Small intestine (tissue), 7 donors: ENCODE results near the gene UPF1. TPM values are rescaled to one million over a fixed set of nuclear protein-coding genes. Genes with fewer than 3 reads are reported as not detected.

Source experiments
- DNase-seq, 2 donors: peaks; one replicate each; pipeline versions ENCODE4 v3.0.0 to v3.0.0-alpha.2; 2013
- FAIRE-seq: peaks from 2 replicates; lab custom pipeline; 2012; peaks lifted over from hg19 to GRCh38; lab: Jason Lieb, UNC
- H3K27ac ChIP-seq, 3 donors: one replicate each; pipeline ENCODE4 v1.5.1; 2013; ENCODE audit warnings: low read length in 2 of 3, mild to moderate bottlenecking in 2 of 3, control low read depth in 1 of 3, inconsistent platforms in 1 of 3, low read depth in 1 of 3, moderate library complexity in 1 of 3
- H3K27me3 ChIP-seq, 3 donors: one replicate each; pipeline ENCODE4 v1.6.1; 2013; ENCODE audit warnings: low read length in 3 of 3, inconsistent platforms in 1 of 3; ENCODE audit not compliant: control insufficient read depth in 3 of 3, insufficient read depth in 3 of 3
- H3K36me3 ChIP-seq, 3 donors: one replicate each; pipeline ENCODE4 v1.6.1; 2013; ENCODE audit warnings: low read length in 3 of 3, inconsistent platforms in 1 of 3, low read depth in 1 of 3, mild to moderate bottlenecking in 1 of 3, moderate library complexity in 1 of 3; ENCODE audit not compliant: control insufficient read depth in 3 of 3, insufficient read depth in 2 of 3
- H3K4me1 ChIP-seq, 3 donors: one replicate each; pipeline ENCODE4 v1.6.1; 2013; ENCODE audit warnings: low read length in 2 of 3, inconsistent platforms in 1 of 3, low read depth in 1 of 3, mild to moderate bottlenecking in 1 of 3, moderate library complexity in 1 of 3; ENCODE audit not compliant: control insufficient read depth in 3 of 3, insufficient read depth in 2 of 3
- H3K4me3 ChIP-seq, 3 donors: one replicate each; pipeline ENCODE4 v1.5.1; 2013; ENCODE audit warnings: low read length in 3 of 3, control low read depth in 1 of 3, inconsistent platforms in 1 of 3, low read depth in 1 of 3, mild to moderate bottlenecking in 1 of 3, moderate library complexity in 1 of 3
- H3K9me3 ChIP-seq, 2 donors: one replicate each; pipeline ENCODE4 v1.6.1; 2013; ENCODE audit warnings: low read depth in 1 of 2, low read length in 1 of 2; ENCODE audit not compliant: control insufficient read depth in 2 of 2, insufficient read depth in 1 of 2
- WGBS, 3 donors: extraction: QIAGEN DNeasy Blood & Tissue Kit; methylation state at CpG; one replicate each; pipeline ENCODE4 v1.1.7; 2013; 5-methylcytosine and 5-hydroxymethylcytosine counted together
- polyA plus RNA-seq, 4 donors: library from polyadenylated mRNA; stranded (reverse) in 3 of 4; unstranded in 1 of 4; fragments of 200-250 nt in 3 of 4; fragments of 120-200 nt in 1 of 4; gene quantifications; one replicate each; pipeline versions ENCODE4 v1.2.1 to v1.2.3, GENCODE V29; 2013
- donor health status: healthy with polysubstance abuse.
- donor health status: control.
- donor health status: control.
- donor health status: Bipolar disorder and iron deficiency.
- donor health status: healthy.

Gene UPF1
- polyA plus RNA-seq, 4 donors = 37.6 to 55.1 (median 41.8) TPM

DNA sequence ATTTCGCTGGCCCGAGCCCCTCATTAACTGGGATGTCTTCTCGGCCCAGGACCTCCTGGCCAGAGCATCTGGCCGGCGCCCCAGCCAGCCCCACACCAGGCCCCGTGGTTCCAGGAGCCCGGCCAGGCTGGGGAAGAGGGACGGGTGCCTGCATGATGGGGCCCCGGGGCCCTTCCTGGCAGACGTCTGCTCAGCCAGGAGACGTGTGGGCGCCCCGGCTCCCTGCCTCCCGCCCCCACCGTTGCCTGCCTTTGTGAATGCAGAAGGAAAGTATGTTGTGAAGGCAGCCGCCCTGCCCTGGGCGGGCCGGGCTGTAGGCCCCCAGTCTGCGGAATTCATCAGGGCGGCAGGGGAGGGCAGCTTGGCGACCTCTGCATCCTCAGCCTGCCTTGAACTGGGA is 36.2 kb upstream of the UPF1 start:
- H3K4me1 ChIP-seq = peaks cover 0 to 43% (median 0%) of the 10 kb centered on the region in 3 donors
- peaks cover 8 to 32% (median 31%) of the 10 kb centered on the region in 3 donors for H3K27me3 ChIP-seq
- WGBS, 3 donors = 13 to 16% (median 15%) methylated on average over 19 to 21 of the region's 21 CpGs
- no peak overlapping the region for H3K27ac ChIP-seq
- no peaks in the 10 kb centered on the region for H3K9me3 ChIP-seq
- H3K36me3 ChIP-seq = no peaks in the 10 kb centered on the region
- FAIRE-seq = no peak
- H3K4me3 ChIP-seq = no peak overlapping the region
- peak in 1 of 2 donors; percentile 52 for DNase-seq

DNA sequence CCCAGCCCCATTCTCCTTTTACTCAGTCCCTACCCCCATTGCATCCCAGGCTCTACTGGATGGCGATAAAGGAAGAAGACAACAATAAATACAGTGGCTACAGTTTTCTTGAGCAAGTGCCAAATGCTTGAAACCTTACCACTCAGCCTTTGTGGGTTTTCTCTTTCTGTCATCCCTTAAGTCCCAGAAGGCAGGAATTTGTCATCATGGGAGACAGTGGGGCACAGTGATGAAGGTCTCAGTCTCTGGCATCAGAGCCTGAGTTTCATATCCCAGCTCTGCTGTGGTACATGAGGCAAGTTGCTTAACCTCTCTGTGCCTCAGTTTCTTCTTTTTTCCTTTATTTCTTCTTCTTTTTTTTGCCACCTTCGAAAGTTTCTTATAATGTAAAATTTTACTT is 35.5 kb upstream of the UPF1 start:
- Histone ChIP-seq H3K27me3 (peaks cover under 1 to 25% (median 24%) of the 10 kb centered on the region in 3 donors), H3K36me3 (no peaks in the 10 kb centered on the region), H3K9me3 (no peaks in the 10 kb centered on the region), H3K27ac (no peak overlapping the region), H3K4me3 (no peak overlapping the region), H3K4me1 (peaks cover 0 to 36% (median 0%) of the 10 kb centered on the region in 3 donors)
- no peak for FAIRE-seq
- DNase-seq = no peak
- 46 to 70% (median 55%) methylated on average over 2 of the region's 2 CpGs for WGBS, 3 donors

DNA sequence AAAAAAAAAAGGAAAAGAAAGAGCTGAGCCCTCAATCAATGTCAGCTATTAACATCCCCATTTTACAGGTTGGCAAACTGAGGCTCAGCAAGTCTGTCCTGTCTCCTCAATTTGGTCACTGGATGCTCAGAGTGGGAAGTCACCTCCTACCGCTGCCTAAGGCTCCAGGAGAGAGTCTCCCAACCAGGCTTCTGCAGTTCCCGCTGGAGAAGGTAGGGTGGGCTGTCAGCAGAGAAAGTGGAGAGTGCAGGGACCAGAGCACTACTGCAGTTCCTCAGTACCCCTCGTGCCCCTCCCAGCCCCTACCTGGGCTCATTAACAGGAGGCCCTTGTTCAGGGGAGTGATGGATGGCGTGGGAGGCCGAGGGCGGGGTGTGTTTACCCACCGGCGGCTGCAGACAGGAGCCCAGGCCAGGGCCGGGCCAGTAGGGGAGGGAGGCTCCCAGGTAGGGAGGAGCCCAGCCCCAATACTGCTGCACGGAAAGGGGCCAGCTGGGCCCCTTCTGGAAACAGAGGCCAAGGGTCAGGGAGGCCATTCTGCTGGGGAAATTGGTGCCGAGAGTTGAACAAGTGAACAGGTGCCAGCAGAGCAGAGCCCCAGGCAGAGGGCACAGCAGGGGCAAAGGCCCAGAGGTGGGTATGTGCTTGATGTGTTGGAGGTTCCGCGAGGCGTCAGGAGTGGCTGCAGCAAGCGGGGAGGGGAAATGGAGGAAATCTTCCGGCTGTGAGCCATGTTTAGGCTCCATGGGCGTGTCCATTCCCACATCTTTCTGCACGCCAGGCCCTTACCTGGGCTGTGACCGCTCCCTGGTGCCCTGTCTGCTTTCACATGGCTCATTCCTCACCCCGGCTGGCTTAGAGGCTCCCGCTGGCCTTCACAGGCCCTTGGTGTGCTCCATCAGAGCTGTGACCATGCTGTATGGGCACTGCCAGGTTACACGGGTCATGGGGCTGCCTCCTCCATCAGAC is 33.1 kb upstream of the UPF1 start:
- 13 to 36% (median 34%) methylated on average over 19 to 22 of the region's 22 CpGs for WGBS, 3 donors
- H3K27me3 ChIP-seq = peaks cover 0 to 12% (median under 1%) of the 10 kb centered on the region in 3 donors
- H3K4me3 ChIP-seq = peak overlapping the region in 1 of 3 donors; percentile 43
- H3K36me3 ChIP-seq = no peaks in the 10 kb centered on the region
- peak; percentile 20 to 92 for DNase-seq
- H3K4me1 ChIP-seq = peaks cover 0 to 35% (median 0%) of the 10 kb centered on the region in 3 donors
- peak overlapping the region in 1 of 3 donors; percentile 62 for H3K27ac ChIP-seq
- no peak for FAIRE-seq
- no peaks in the 10 kb centered on the region for H3K9me3 ChIP-seq

DNA sequence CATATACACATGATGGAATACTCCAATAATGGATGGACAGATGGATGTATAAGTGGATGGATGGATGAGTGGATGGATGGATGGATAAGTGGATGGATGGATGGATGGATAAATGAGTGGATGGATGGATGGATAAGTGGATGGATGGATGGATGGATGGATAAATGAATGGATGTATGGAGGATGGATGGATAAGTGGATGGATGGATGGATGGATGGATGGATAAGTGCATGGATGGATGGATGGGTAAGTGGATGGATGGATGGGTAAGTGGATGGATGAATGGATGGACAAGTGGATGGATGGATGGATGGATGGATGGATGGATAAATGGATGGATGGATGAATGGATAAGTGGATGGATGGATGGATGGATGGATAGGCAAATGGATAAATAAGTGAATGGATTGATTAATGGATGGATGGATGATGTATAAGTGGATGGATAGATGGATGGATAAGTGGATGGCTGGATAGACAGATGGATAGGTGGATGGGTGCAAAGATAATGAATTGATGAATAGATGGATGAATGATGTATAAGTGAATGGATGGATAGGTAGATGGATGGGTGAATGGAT is 32.3 kb upstream of the UPF1 start:
- H3K9me3 ChIP-seq = no peaks in the 10 kb centered on the region
- no peak for FAIRE-seq
- H3K4me1 ChIP-seq = peaks cover 0 to 35% (median 0%) of the 10 kb centered on the region in 3 donors
- no peaks in the 10 kb centered on the region for H3K36me3 ChIP-seq
- peak overlapping the region in 1 of 3 donors; percentile 62 for H3K27ac ChIP-seq
- no peak for DNase-seq
- H3K27me3 ChIP-seq = peaks cover 0 to 12% (median 0%) of the 10 kb centered on the region in 3 donors
- H3K4me3 ChIP-seq = peak overlapping the region in 1 of 3 donors; percentile 43

DNA sequence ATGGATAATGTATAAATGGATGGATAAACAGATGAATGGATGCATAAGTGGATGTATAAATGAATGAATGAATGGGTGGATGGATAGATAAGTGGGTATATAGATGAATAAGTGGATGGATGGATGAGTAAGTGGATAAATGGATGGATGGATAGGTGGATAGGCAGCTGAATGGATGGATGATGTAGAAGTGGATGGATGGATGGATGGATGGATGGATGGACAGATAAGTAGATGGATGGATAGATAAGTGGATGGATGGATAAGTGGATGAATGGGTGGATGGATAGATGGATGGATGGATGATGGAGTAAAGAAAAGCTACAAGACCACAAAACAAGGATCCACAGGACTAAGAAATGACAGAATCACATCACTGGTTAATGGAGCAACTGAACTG is 31.7 kb upstream of the UPF1 start:
- DNase-seq (no peak), FAIRE-seq (no peak)
- Histone ChIP-seq H3K4me1 (peaks cover 0 to 35% (median 0%) of the 10 kb centered on the region in 3 donors), H3K36me3 (no peaks in the 10 kb centered on the region), H3K9me3 (no peaks in the 10 kb centered on the region), H3K27me3 (peaks cover 0 to 12% (median 0%) of the 10 kb centered on the region in 3 donors), H3K27ac (no peak overlapping the region), H3K4me3 (no peak overlapping the region)

DNA sequence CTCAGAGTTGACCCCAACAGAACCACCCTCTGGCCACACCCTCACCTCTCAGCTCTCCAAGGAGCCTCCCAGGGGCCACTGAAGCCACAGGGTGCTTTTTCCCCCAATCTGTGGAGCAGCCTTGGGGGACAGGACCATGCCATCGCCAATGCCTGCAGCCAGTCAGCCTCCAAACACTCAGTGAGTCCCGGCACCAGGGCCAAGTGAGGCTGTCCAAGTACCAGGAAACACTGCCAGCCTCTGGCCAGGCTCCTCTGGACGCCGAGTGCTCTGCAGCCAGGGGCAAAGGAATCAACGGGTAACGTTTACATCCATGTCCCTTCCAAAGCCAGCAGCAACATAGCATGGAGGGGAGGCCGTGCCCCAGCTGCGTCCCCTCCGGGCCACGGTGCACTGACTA is 31.1 kb upstream of the UPF1 start:
- H3K4me1 ChIP-seq = peaks cover 0 to 31% (median 0%) of the 10 kb centered on the region in 3 donors
- no peaks in the 10 kb centered on the region for H3K36me3 ChIP-seq
- no peak for DNase-seq
- WGBS, 3 donors = 70 to 86% (median 77%) methylated on average over 10 of the region's 10 CpGs
- H3K27ac ChIP-seq = no peak overlapping the region
- no peak overlapping the region for H3K4me3 ChIP-seq
- H3K27me3 ChIP-seq = peaks cover 0 to 12% (median 0%) of the 10 kb centered on the region in 3 donors
- H3K9me3 ChIP-seq = no peaks in the 10 kb centered on the region
- no peak for FAIRE-seq

DNA sequence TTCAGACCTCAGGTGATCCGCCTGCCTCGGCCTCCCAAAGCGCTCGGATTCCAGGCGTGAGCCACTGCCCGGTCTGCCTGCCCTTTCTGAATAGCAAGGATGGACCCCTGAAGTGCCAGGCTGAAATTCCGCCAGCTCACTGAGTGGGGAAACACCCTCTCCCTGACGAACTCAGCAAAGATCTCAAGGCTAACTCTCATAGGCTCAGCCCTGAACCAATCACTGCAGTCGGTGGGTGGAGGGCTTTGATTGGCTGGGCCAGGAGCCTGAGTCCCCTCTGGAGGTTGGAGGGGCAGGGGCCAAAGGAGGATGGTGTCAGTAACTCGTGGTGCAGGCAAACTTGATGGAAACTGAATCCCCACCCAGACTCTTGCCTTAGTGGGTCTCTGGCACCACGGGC is 29.4 kb upstream of the UPF1 start:
- FAIRE-seq (no peak), DNase-seq (no peak)
- Histone ChIP-seq H3K27ac (no peak overlapping the region), H3K27me3 (peaks cover 0 to 10% (median 0%) of the 10 kb centered on the region in 3 donors), H3K9me3 (no peaks in the 10 kb centered on the region), H3K4me1 (peaks cover 0 to 18% (median 0%) of the 10 kb centered on the region in 3 donors), H3K4me3 (no peak overlapping the region), H3K36me3 (no peaks in the 10 kb centered on the region)
- 72 to 78% (median 72%) methylated on average over 11 of the region's 11 CpGs for WGBS, 3 donors

DNA sequence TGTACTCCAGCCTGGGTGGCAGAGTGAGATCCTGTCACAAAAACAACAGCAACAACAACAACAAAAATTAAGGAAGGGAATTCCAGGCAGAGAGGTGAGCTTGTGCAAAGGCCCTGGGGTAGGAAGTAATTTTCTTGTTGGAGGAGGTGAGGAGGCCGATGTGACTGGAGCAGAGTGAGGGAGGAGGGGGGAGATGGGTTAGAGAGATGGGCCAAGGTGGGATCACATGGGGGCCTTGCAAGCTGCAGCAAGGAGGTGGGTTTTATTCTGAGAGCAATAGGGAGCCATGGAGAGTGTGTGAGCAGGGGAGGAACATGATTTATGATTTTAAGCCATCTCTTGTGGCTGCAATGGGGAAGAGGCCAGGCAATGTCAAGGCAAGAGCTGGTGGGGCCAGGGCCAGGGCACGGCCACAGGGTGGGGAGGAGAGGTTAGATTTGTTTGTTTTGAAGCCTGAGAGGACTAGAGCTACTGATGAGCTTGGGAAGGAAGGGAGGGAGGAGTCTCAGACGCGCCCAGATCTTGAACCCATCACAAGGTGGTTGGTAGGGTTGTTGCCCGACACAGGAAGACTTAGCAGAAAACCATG is 28.1 kb upstream of the UPF1 start:
- no peak for FAIRE-seq
- H3K4me3 ChIP-seq = no peak overlapping the region
- peaks cover 0 to 7% (median 0%) of the 10 kb centered on the region in 3 donors for H3K4me1 ChIP-seq
- H3K36me3 ChIP-seq = no peaks in the 10 kb centered on the region
- peaks cover 0 to 7% (median 3%) of the 10 kb centered on the region in 3 donors for H3K27me3 ChIP-seq
- H3K27ac ChIP-seq = no peak overlapping the region
- 91% methylated on average over 5 of the region's 5 CpGs for WGBS, 3 donors
- DNase-seq = no peak
- H3K9me3 ChIP-seq = no peaks in the 10 kb centered on the region
